Sigmoid colon (tissue), 7 donors: ENCODE results near the gene CD55. TPM values are rescaled to one million over a fixed set of nuclear protein-coding genes. Genes with fewer than 3 reads are reported as not detected.

Source experiments
- DNase-seq: peaks from one replicate; pipeline ENCODE4 v3.0.0-alpha.2; 2019
- H3K27ac ChIP-seq, 4 donors: fragments of 200-600 bp; sonication (generic); one replicate each; pipeline ENCODE4 v1.5.1; 2016 to 2019; ENCODE audit warnings: mild to moderate bottlenecking in 1 of 4
- H3K27me3 ChIP-seq, 3 donors: fragments of 200-600 bp; sonication (generic); one replicate each; pipeline ENCODE4 v1.5.1; 2019; ENCODE audit warnings: mild to moderate bottlenecking in 1 of 3
- H3K36me3 ChIP-seq, 4 donors: fragments of 200-600 bp; sonication (generic); one replicate each; pipeline ENCODE4 v1.5.1; 2016 to 2019
- H3K4me1 ChIP-seq, 4 donors: fragments of 200-600 bp; sonication (generic); one replicate each; pipeline ENCODE4 v1.5.1; 2017 to 2019
- H3K4me3 ChIP-seq, 4 donors: fragments of 200-600 bp; sonication (generic); one replicate each; pipeline ENCODE4 v1.5.1; 2017 to 2019; ENCODE audit warnings: mild to moderate bottlenecking in 2 of 4, moderate library complexity in 1 of 4
- H3K9me3 ChIP-seq, 4 donors: fragments of 200-600 bp in 3 of 4; sonication (generic) in 3 of 4; one replicate each; pipeline versions ENCODE4 v1.5.1 to v1.6.1; 2013 to 2019
- CTCF ChIP-seq, 4 experiments: fragments of 450-650 bp in 3 of 4; fragments of 200-600 bp in 1 of 4; IDR thresholded peaks; one replicate each; pipeline ENCODE4 v1.5.1; 2016 to 2019; ENCODE audit warnings: antibody characterized with exemption in 4 of 4, mild to moderate bottlenecking in 3 of 4, moderate library complexity in 2 of 4
- EP300 ChIP-seq, 4 donors: sonication (generic); formaldehyde crosslinking; IDR thresholded peaks; one replicate each; pipeline ENCODE4 v1.6.1; 2017; ENCODE audit warnings: antibody characterized with exemption in 4 of 4
- POLR2A ChIP-seq, 2 donors: fragments of 450-650 bp; IDR thresholded peaks; one replicate each; pipeline ENCODE4 v1.6.1; 2016; ENCODE audit warnings: antibody characterized with exemption in 2 of 2, mild to moderate bottlenecking in 2 of 2, moderate library complexity in 2 of 2
- POLR2AphosphoS5 ChIP-seq, 4 donors: sonication (generic); formaldehyde crosslinking; IDR thresholded peaks; one replicate each; pipeline ENCODE4 v1.6.1; 2017; ENCODE audit warnings: antibody characterized with exemption in 4 of 4
- WGBS, 2 donors: extraction: QIAGEN DNeasy Blood & Tissue Kit; methylation state at CpG; one replicate each; pipeline ENCODE4 v1.1.7; 2013; 5-methylcytosine and 5-hydroxymethylcytosine counted together
- intact Hi-C: fragments of 100-400 bp; cut with DNase I; formaldehyde crosslinking; loops from one replicate; pipeline ENCODE4 v1.15.1; 2023
- polyA plus RNA-seq, 3 donors: library from polyadenylated mRNA; stranded (reverse); fragments of 200-250 nt; gene quantifications; one replicate each; pipeline ENCODE4 v1.2.3, GENCODE V29; 2013
- total RNA-seq, 4 donors: library from RNA; depleted of rRNA; stranded (reverse); fragments of >200 nt; gene quantifications; one replicate each; pipeline ENCODE4 v1.1.0, GENCODE V29; 2016
- donor health status: healthy with polysubstance abuse.
- donor health status: Bipolar disorder and iron deficiency.
- donor health status: healthy.

CD55 gene
- total and polyA plus RNA-seq, 7 donors = 10.8 to 56.1 (median 41.5) TPM

DNA sequence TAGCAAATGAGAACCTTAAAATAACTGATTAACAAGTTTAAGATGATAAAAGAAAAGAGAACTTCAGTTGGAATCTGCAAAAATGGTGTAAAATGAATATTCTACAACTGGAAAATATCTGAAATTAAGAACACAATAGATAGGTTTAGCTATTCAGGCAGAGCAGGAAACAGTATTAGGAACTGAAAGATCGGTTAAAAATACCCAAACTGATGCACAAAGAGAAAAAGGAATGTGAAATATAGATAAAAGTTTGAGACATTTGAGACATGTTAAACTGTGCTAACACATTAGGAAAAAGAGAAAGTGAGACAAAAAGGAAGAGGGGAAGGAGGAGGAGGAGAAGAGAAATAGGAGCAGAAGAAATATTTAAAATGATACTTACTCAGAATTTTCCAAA, 12.1 kb downstream of the CD55 start:
- whole genome bisulfite sequencing, 2 donors = 71 to 92% methylated on average over 1 of the region's 1 CpG
- TF ChIP-seq CTCF (IDR thresholded peaks at IDR 0.05) (no peak), EP300 (IDR thresholded peaks at IDR 0.05) (no peak), POLR2AphosphoS5 (IDR thresholded peaks at IDR 0.05) (no peak), POLR2A (IDR thresholded peaks at IDR 0.05) (no peak)
- no peaks in the 10 kb centered on the region for H3K27me3 ChIP-seq
- intact Hi-C loops = no loop called here
- no peak overlapping the region for H3K27ac ChIP-seq
- DNase-seq = no peak
- H3K36me3 ChIP-seq = peaks cover 0 to 72% (median 15%) of the 10 kb centered on the region in 4 donors
- no peak overlapping the region for H3K4me3 ChIP-seq
- H3K9me3 ChIP-seq = no peaks in the 10 kb centered on the region
- H3K4me1 ChIP-seq = no peaks in the 10 kb centered on the region

GRCh38 chr1:207334337-207334736, 12.9 kb downstream of the CD55 start:
- Histone ChIP-seq H3K27ac (no peak overlapping the region), H3K4me1 (no peaks in the 10 kb centered on the region), H3K36me3 (peaks cover 0 to 67% (median 12%) of the 10 kb centered on the region in 4 donors), H3K9me3 (no peaks in the 10 kb centered on the region), H3K27me3 (no peaks in the 10 kb centered on the region), H3K4me3 (no peak overlapping the region)
- intact Hi-C loops = no loop called here
- TF ChIP-seq POLR2A (IDR thresholded peaks at IDR 0.05) = no peak
- no peak for TF ChIP-seq CTCF (IDR thresholded peaks at IDR 0.05)
- no peak for TF ChIP-seq EP300 (IDR thresholded peaks at IDR 0.05)
- no peak for TF ChIP-seq POLR2AphosphoS5 (IDR thresholded peaks at IDR 0.05)
- no peak for DNase-seq
- WGBS, 2 donors = 94 to 100% methylated on average over 1 of the region's 1 CpG

GRCh38 chr1:207335138-207335537, 13.7 kb downstream of the CD55 start:
- no peak for TF ChIP-seq CTCF (IDR thresholded peaks at IDR 0.05)
- no peak for TF ChIP-seq EP300 (IDR thresholded peaks at IDR 0.05)
- TF ChIP-seq POLR2AphosphoS5 (IDR thresholded peaks at IDR 0.05) = no peak
- no peak for TF ChIP-seq POLR2A (IDR thresholded peaks at IDR 0.05)
- Histone ChIP-seq H3K27ac (no peak overlapping the region), H3K9me3 (no peaks in the 10 kb centered on the region), H3K4me3 (no peak overlapping the region), H3K27me3 (no peaks in the 10 kb centered on the region), H3K4me1 (no peaks in the 10 kb centered on the region), H3K36me3 (peaks cover 0 to 67% (median 13%) of the 10 kb centered on the region in 4 donors)
- DNase-seq = no peak
- 97 to 99% methylated on average over 3 of the region's 3 CpGs for WGBS, 2 donors
- intact Hi-C loops = no loop called here

DNA sequence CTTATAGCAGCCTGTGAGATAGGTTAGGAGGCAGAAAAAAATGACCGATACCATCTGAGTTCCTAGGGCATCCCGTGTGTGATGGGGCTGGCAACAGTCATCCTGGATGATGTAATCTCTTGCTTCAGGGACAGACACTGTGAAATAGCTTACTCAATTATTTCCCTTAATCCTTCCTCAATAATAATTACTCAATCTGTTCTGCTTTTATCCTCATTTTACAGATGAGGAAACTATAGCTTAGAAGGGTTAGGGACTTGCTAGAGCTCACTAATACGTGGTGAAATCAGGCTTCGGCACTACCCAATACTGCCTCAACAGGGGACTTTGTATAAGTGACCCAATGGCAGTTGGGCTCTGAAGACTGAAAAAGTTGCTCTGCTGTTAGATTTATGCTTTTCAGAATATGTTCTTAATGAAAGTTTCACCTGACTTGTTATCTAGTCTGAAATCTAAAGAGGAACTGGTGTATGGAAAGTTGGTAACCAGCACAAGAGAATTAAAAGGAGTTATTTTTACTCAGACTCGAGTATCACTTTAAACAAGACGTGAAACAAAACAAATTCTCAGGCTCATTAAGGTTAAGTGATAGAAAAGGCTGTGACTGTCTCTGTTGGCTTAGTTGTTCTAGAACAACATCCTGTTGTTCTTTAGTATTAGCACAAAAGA, 14.4 kb downstream of the CD55 start:
- peak in 1 of 4 donors; percentile 37 for TF ChIP-seq POLR2AphosphoS5 (IDR thresholded peaks at IDR 0.05)
- no peak for TF ChIP-seq CTCF (IDR thresholded peaks at IDR 0.05)
- no peak for DNase-seq
- no peaks in the 10 kb centered on the region for H3K9me3 ChIP-seq
- no peak overlapping the region for H3K4me3 ChIP-seq
- 62 to 82% methylated on average over 6 of the region's 6 CpGs for WGBS, 2 donors
- no peaks in the 10 kb centered on the region for H3K27me3 ChIP-seq
- H3K4me1 ChIP-seq = no peaks in the 10 kb centered on the region
- H3K36me3 ChIP-seq = peaks cover 2 to 67% (median 15%) of the 10 kb centered on the region in 4 donors
- peak overlapping the region in 1 of 4 donors; percentile 50 for H3K27ac ChIP-seq
- intact Hi-C loops = no loop called here
